DND-41 (cell line): ENCODE results near the gene CDC16.

ENCODE experiments used
- ATAC-seq: fragments of 200-7000 bp; cut with Tn5 transposase; 3 replicates; pipeline ENCODE4 v1.9.1; 2021; ENCODE audit warnings: low read depth; ENCODE audit not compliant: insufficient read depth
- DNase-seq: peaks from one replicate; pipeline ENCODE4 v3.0.0-alpha.2; 2020
- H2AFZ ChIP-seq: 2 replicates; pipeline ENCODE4 v1.6.0; 2012; ENCODE audit warnings: low read depth, low read length
- H3K27ac ChIP-seq: 2 replicates; pipeline ENCODE4 v1.5.1; 2012; ENCODE audit warnings: low read length, inconsistent platforms
- H3K27me3 ChIP-seq: fragments of 200-600 bp; sonication (generic); 2 replicates; pipeline ENCODE4 v1.6.0; 2012; ENCODE audit warnings: low read length, mild to moderate bottlenecking, inconsistent platforms; ENCODE audit not compliant: insufficient read depth, poor library complexity
- H3K36me3 ChIP-seq: 2 replicates; pipeline ENCODE4 v1.5.1; 2012; ENCODE audit warnings: low read length, inconsistent platforms; ENCODE audit not compliant: insufficient read depth
- H3K4me1 ChIP-seq: 2 replicates; pipeline ENCODE4 v1.5.1; 2012; ENCODE audit warnings: mild to moderate bottlenecking, low read length; ENCODE audit not compliant: insufficient read depth
- H3K4me2 ChIP-seq: 2 replicates; pipeline ENCODE4 v1.6.0; 2012; ENCODE audit warnings: mild to moderate bottlenecking, moderate library complexity, low read length, inconsistent platforms; ENCODE audit not compliant: insufficient read depth
- H3K4me3 ChIP-seq, 2 experiments: fragments of 200-600 bp in 1 of 2; shearing (Covaris generic) in 1 of 2; 2 replicates each; pipeline ENCODE4 v1.5.1; 2012 to 2016; ENCODE audit warnings: inconsistent platforms in 2 of 2, low read length in 2 of 2, mild to moderate bottlenecking in 2 of 2, low read depth in 1 of 2, moderate library complexity in 1 of 2
- H3K79me2 ChIP-seq: 2 replicates; pipeline ENCODE4 v1.6.0; 2012; ENCODE audit warnings: low read length, inconsistent platforms; ENCODE audit not compliant: insufficient read depth
- H3K9ac ChIP-seq: 2 replicates; pipeline ENCODE4 v1.6.0; 2012; ENCODE audit warnings: low read depth, mild to moderate bottlenecking, inconsistent platforms, low read length, moderate library complexity
- H3K9me3 ChIP-seq: 2 replicates; pipeline ENCODE4 v1.5.1; 2012; ENCODE audit warnings: low read length, moderate library complexity, mild to moderate bottlenecking, inconsistent platforms; ENCODE audit not compliant: insufficient read depth, severe bottlenecking
- H4K20me1 ChIP-seq: 2 replicates; pipeline ENCODE4 v1.6.0; 2012; ENCODE audit warnings: low read length; ENCODE audit not compliant: insufficient read depth
- EZH2 ChIP-seq: IDR thresholded peaks from 3 replicates; pipeline ENCODE4 v1.6.1; 2012; ENCODE audit warnings: borderline replicate concordance, low read depth, mild to moderate bottlenecking, moderate library complexity, low read length, inconsistent platforms; ENCODE audit not compliant: severe bottlenecking
- TF ChIP-seq, protein P1 (sequence below): IDR thresholded peaks from 2 replicates; pipeline ENCODE4 v1.5.1; 2012; ENCODE audit warnings: borderline replicate concordance, low read length, moderate library complexity, mild to moderate bottlenecking; ENCODE audit not compliant: poor library complexity, severe bottlenecking; ENCODE audit errors: extremely low read depth

CDC16 gene

DNA sequence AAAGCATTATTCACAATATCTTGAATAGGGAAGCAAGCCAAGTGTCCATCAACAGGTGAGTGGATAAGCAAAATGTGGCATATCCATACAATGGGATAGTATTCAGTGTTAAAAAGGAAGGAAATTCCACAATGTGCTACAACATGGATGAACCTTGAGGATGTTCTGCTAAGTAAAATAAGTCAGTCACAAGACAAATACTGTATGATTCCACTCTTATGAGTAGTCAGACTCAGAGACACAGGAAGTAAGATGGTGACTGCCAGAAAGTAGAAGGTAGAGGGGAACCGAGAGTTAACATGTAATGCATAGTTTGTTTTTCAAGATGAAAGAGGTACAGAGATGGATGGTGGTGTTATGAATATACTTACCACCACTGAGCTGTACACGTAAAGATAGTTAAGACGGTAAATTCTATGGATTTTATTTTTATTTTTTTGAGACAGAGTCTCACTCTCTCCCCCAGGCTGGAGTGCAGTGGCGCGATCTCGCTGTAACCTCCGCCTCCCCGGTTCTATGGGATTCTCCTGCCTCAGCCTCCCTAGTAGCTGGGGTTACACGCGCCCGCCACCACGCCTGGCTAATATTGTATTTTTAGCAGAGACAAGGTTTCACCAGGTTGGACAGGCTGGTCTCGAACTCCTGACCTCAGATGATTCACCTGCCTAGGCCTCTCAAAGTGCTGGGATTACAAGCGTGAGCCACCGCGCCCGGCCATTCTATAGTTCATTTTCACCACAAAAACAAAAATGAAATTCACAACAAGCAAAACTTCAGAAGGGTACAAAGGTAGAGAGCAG, 78.6 kb downstream of the CDC16 start:
- DNase-seq (no peak), ATAC-seq (no peak)
- Histone ChIP-seq H3K4me2 (peak overlapping the region; percentile 85), H3K79me2 (peaks cover 49% of the 10 kb centered on the region), H3K9ac (peak overlapping the region; percentile 97), H3K27me3 (no peaks in the 10 kb centered on the region), H2AFZ (peak overlapping the region; percentile 74), H3K4me1 (peaks cover 49% of the 10 kb centered on the region), H3K27ac (peak overlapping the region; percentile 92), H3K9me3 (no peaks in the 10 kb centered on the region), H4K20me1 (peaks cover 32% of the 10 kb centered on the region; the same call in 1 of the 2 replicates), H3K4me3 (peak overlapping the region; percentile 74 to 87; a peak in 3 of 4 replicates), H3K36me3 (peaks cover 13% of the 10 kb centered on the region)
- TF ChIP-seq, protein P1, sequence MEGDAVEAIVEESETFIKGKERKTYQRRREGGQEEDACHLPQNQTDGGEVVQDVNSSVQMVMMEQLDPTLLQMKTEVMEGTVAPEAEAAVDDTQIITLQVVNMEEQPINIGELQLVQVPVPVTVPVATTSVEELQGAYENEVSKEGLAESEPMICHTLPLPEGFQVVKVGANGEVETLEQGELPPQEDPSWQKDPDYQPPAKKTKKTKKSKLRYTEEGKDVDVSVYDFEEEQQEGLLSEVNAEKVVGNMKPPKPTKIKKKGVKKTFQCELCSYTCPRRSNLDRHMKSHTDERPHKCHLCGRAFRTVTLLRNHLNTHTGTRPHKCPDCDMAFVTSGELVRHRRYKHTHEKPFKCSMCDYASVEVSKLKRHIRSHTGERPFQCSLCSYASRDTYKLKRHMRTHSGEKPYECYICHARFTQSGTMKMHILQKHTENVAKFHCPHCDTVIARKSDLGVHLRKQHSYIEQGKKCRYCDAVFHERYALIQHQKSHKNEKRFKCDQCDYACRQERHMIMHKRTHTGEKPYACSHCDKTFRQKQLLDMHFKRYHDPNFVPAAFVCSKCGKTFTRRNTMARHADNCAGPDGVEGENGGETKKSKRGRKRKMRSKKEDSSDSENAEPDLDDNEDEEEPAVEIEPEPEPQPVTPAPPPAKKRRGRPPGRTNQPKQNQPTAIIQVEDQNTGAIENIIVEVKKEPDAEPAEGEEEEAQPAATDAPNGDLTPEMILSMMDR, result no peak
- no peak for TF ChIP-seq EZH2

DNA sequence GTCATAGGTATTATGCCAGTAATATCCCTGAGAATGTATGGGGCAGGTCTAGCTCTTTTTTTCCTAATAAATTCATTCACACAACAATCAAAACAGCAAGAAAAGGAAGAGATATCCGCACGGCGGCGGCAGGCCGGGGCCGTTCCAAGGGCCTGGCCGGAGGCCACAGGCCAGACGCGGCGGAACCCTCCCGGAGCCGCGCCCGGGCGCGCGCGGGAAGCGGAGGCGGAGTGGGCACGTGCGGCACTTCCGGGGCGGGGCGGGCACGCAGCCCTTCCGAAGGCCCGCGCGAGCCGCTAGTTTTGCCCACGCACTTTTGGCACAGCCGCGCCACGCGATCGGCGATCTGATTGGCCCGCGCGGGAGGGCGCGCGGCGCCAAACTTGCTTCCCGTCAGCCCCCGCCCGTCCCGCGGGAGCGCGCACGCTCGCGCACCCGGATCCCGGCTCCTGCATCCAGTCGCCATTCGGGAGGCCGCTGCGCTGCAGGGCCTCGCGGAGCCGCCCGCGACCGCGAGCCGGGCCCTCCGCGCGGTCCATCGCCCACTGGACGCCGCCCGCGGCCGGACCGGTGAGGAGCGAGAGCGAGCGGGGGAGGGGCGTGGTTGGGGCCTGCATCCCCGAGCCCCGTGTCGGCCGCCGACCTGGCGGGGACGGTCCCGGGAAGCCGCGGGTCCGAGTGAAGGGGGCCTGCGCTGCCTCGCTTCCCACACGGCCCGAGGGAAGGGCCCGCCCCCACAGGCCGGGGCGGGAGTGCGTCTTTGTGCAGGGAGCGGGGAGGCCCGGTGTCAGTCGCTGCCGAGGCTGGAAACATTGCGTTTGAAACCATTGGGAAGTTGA, 79.6 kb downstream of the CDC16 start, which contains the start of gene CHAMP1:
CHAMP1 (plus strand) TSS at position 430 of the 839 bp plus-strand sequence. CDS start 9,340 bp downstream, outside the sequence.
- H3K79me2 ChIP-seq, result peaks cover 59% of the 10 kb centered on the region
- peak; percentile 90 for ATAC-seq
- H3K4me2 ChIP-seq, result peak within 1 kb of the TSS; percentile 85
- H3K9ac ChIP-seq, result peak within 1 kb of the TSS; percentile 97
- peak; percentile 96 for DNase-seq
- H3K36me3 ChIP-seq, result peaks cover 21% of the 10 kb centered on the region
- no peaks in the 10 kb centered on the region for H3K27me3 ChIP-seq
- H3K4me3 ChIP-seq, result peak within 1 kb of the TSS; percentile 74 to 87
- H3K4me1 ChIP-seq, result peaks cover 57% of the 10 kb centered on the region
- H2AFZ ChIP-seq, result peak within 1 kb of the TSS; percentile 86
- no peaks in the 10 kb centered on the region for H3K9me3 ChIP-seq
- peaks cover 40% of the 10 kb centered on the region for H4K20me1 ChIP-seq
- H3K27ac ChIP-seq, result peak within 1 kb of the TSS; percentile 92
- TF ChIP-seq, protein P1, result no peak
- no peak for TF ChIP-seq EZH2

- Histone ChIP-seq H3K9me3 (no peaks in the 10 kb centered on the region), H3K36me3 (peaks cover 30% of the 10 kb centered on the region), H3K27me3 (no peaks in the 10 kb centered on the region), H3K4me3 (peak overlapping the region; percentile 74 to 87), H4K20me1 (peaks cover 50% of the 10 kb centered on the region), H3K4me2 (peak overlapping the region; percentile 85), H3K27ac (peak overlapping the region; percentile 92), H3K4me1 (peaks cover 67% of the 10 kb centered on the region), H3K79me2 (peaks cover 69% of the 10 kb centered on the region), H2AFZ (peak overlapping the region; percentile 86), H3K9ac (peak overlapping the region; percentile 97)
- ATAC-seq, result peak; percentile 32; the same call in 2 of the 3 replicates
- TF ChIP-seq, protein P1, result no peak
- no peak for TF ChIP-seq EZH2
- peak; percentile 20 for DNase-seq
Observed at GRCh38 chr13:114315074-114315785, 80.5 kb downstream of the CDC16 start.
